ENCODE measurements around the gene EPB41L4A.
A peak's percentile ranks its signal among the peaks of the same experiment; 100 is the strongest.

Gene EPB41L4A

DNA sequence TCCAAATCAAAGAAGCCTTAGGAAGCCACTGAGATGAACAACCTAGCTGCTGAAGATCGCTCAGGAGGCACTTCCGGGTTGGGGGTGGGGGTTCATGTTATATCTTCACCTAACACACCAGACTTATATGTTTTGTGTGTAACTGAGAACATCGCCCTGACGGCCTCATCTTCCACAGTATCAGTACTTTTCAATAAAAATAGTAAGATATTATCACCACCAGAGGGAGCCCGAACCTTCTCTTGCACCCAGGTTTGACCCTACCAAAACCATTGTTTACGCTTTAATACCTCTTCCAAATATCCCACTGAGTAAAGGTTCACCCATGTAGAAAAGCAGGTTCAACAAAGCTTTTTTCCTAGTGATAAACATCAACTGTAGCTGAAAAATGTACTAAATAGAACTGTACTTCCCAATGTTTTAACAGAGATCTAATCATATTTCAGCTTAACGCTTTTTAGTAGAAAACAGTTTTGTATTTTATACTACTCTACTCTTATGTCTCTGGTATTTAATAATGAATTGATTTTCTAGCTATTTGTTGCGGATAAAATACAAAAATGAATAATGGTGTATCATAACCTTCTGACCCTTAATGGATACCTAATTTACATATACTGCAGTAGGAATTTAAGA, 244.0 kb downstream of the EPB41L4A start:
- no peak overlapping the region for H3K4me3 ChIP-seq (ENCODE audit: low read depth, low read length)
- TF ChIP-seq, protein P1, sequence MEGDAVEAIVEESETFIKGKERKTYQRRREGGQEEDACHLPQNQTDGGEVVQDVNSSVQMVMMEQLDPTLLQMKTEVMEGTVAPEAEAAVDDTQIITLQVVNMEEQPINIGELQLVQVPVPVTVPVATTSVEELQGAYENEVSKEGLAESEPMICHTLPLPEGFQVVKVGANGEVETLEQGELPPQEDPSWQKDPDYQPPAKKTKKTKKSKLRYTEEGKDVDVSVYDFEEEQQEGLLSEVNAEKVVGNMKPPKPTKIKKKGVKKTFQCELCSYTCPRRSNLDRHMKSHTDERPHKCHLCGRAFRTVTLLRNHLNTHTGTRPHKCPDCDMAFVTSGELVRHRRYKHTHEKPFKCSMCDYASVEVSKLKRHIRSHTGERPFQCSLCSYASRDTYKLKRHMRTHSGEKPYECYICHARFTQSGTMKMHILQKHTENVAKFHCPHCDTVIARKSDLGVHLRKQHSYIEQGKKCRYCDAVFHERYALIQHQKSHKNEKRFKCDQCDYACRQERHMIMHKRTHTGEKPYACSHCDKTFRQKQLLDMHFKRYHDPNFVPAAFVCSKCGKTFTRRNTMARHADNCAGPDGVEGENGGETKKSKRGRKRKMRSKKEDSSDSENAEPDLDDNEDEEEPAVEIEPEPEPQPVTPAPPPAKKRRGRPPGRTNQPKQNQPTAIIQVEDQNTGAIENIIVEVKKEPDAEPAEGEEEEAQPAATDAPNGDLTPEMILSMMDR (IDR thresholded peaks at IDR 0.05; ENCODE audit: low read depth, low read length, missing control alignments): peak; percentile 73
- no peaks in the 10 kb centered on the region for H3K27me3 ChIP-seq (replicated peaks)
- DNase-seq: peak; percentile 29
- in situ Hi-C loops (cut with HindIII; ENCODE audit: low pct_ligation_motif_present, low sequenced_read_pairs): no loop called here
- H3K36me3 ChIP-seq (replicated peaks): no peaks in the 10 kb centered on the region
- no peak overlapping the region for H3K27ac ChIP-seq

DNA sequence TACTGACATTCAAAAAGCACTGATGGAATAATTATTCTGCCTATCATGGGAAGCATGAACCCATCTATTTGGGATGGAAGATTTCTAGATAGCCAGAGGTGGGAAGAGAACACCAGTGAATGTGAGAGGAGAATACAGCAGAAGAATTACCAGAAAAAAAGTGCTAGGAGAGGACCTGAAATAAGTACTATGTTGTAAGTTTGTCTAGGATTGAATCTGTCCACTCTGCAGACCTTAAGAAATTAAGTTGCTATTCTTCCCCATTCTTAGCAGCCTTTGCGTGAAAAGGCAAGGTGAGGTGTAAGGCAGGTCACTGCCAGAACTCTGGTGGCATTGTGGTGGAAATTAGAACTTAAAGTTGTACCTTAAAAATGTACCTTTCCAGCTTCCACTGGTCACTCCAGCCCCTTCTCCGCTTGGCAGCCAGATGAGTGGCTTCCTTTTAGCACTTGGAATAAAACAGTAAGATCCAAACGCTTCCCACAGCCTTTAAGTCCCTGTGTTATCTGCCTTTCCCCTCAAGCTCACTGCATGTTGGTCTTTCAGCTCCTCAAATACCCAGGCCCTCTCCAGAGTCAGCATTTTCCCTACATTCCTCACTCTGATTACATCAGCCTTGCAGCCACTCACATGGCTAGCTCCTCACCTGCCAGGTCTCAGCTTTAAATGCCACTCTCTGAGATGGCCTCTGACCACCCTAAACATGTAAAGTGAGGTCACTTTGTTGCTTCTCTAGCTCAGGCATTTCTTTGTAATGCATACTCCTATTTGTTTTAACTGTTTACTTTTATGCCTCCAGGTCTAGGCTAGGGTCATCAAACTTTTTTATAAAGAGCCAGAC, 253.0 kb downstream of the EPB41L4A start:
- no peak for DNase-seq
- Histone ChIP-seq H3K4me3 (ENCODE audit: low read depth, low read length) (no peak overlapping the region), H3K27ac (no peak overlapping the region), H3K36me3 (replicated peaks) (peaks cover 33% of the 10 kb centered on the region), H3K27me3 (replicated peaks) (no peaks in the 10 kb centered on the region)
- in situ Hi-C loops (cut with HindIII; ENCODE audit: low pct_ligation_motif_present, low sequenced_read_pairs): no loop called here
- TF ChIP-seq, protein P1 (IDR thresholded peaks at IDR 0.05; ENCODE audit: low read depth, low read length, missing control alignments): no peak

DNA sequence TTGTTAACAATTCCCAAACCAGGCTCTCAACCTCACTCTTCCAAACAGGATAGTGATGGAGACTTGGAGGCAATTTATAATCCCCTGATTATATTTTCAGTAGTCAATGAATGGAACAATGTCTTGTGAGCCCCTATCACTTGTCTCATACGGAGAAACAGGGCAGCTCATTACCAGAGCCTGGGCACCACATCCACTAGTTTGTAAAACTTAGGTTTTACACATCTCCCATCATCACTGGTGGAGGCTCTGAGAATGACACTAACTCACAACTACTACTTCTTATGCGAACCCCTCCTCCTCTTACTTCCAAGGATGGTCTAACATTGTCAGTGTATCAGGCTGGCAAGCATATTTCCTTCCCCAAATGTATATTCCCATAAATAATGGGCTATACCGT, 253.7 kb downstream of the EPB41L4A start:
- DNase-seq: no peak
- Histone ChIP-seq H3K27me3 (replicated peaks) (no peaks in the 10 kb centered on the region), H3K27ac (no peak overlapping the region), H3K36me3 (replicated peaks) (peaks cover 33% of the 10 kb centered on the region), H3K4me3 (ENCODE audit: low read depth, low read length) (no peak overlapping the region)
- in situ Hi-C loops (cut with HindIII; ENCODE audit: low pct_ligation_motif_present, low sequenced_read_pairs): no loop called here
- TF ChIP-seq, protein P1 (IDR thresholded peaks at IDR 0.05; ENCODE audit: low read depth, low read length, missing control alignments): no peak

DNA sequence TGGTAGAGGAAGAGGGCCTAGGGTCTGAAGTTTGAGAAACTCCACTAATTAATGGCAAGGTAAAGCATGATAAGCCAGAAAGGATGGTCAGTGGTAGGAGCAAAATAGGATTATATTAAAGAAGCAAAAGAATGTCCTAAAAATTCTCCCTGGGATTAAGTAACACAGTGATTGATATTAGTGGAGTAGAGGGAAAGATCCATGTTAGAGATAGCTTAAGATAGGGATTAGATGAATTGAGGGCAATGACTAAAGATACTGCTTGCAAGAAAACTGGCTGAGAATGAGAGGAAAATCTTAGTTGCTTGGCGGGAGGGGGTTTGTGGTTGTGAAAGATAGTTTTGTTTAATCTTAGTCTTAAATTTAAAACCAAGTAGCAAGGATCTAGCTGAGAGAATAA, 255.6 kb downstream of the EPB41L4A start:
- in situ Hi-C loops (cut with HindIII; ENCODE audit: low pct_ligation_motif_present, low sequenced_read_pairs): no loop called here
- Histone ChIP-seq H3K36me3 (replicated peaks) (peaks cover 33% of the 10 kb centered on the region), H3K4me3 (ENCODE audit: low read depth, low read length) (no peak overlapping the region), H3K27me3 (replicated peaks) (no peaks in the 10 kb centered on the region), H3K27ac (no peak overlapping the region)
- DNase-seq: no peak
- TF ChIP-seq, protein P1 (IDR thresholded peaks at IDR 0.05; ENCODE audit: low read depth, low read length, missing control alignments): no peak

DNA sequence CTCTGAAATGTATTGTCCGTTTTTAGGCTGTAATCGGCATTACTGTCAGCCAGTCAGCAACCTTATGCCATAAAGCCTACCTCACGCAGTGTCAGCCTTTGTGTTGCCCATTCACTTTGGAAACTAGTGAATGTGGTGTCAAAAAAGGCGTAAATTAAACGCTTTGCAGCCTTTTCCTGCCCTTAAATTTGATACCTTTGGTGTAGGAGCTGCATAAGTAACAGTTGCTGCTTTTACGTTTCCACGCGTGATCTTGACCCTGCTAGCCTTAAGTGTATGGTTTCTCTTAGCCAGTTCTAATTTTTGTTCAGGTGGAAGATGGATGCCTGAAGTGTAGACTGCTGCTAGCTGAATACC, 257.7 kb downstream of the EPB41L4A start:
- Histone ChIP-seq H3K27me3 (replicated peaks) (no peaks in the 10 kb centered on the region), H3K27ac (peak overlapping the region; percentile 79), H3K36me3 (replicated peaks) (peaks cover 28% of the 10 kb centered on the region), H3K4me3 (ENCODE audit: low read depth, low read length) (peak overlapping the region; percentile 66)
- DNase-seq: no peak
- TF ChIP-seq, protein P1 (IDR thresholded peaks at IDR 0.05; ENCODE audit: low read depth, low read length, missing control alignments): no peak
- in situ Hi-C loops (cut with HindIII; ENCODE audit: low pct_ligation_motif_present, low sequenced_read_pairs): no loop called here

Data from brain microvascular endothelial cell (primary cell).